Globus pallidus (tissue), 1 donor: Measurements from ENCODE around the gene LPIN1.
A peak's percentile ranks its signal among the peaks of the same experiment; 100 is the strongest.

Source experiments
- DNase-seq: peaks from one replicate; pipeline ENCODE4 v3.0.0-alpha.2; 2015; ENCODE audit warnings: low spot score

LPIN1 gene, protein sequence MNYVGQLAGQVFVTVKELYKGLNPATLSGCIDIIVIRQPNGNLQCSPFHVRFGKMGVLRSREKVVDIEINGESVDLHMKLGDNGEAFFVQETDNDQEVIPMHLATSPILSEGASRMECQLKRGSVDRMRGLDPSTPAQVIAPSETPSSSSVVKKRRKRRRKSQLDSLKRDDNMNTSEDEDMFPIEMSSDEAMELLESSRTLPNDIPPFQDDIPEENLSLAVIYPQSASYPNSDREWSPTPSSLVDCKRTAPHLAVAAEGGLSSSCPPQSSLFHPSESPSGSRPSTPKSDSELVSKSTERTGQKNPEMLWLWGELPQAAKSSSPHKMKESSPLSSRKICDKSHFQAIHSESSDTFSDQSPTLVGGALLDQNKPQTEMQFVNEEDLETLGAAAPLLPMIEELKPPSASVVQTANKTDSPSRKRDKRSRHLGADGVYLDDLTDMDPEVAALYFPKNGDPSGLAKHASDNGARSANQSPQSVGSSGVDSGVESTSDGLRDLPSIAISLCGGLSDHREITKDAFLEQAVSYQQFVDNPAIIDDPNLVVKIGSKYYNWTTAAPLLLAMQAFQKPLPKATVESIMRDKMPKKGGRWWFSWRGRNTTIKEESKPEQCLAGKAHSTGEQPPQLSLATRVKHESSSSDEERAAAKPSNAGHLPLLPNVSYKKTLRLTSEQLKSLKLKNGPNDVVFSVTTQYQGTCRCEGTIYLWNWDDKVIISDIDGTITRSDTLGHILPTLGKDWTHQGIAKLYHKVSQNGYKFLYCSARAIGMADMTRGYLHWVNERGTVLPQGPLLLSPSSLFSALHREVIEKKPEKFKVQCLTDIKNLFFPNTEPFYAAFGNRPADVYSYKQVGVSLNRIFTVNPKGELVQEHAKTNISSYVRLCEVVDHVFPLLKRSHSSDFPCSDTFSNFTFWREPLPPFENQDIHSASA

DNA sequence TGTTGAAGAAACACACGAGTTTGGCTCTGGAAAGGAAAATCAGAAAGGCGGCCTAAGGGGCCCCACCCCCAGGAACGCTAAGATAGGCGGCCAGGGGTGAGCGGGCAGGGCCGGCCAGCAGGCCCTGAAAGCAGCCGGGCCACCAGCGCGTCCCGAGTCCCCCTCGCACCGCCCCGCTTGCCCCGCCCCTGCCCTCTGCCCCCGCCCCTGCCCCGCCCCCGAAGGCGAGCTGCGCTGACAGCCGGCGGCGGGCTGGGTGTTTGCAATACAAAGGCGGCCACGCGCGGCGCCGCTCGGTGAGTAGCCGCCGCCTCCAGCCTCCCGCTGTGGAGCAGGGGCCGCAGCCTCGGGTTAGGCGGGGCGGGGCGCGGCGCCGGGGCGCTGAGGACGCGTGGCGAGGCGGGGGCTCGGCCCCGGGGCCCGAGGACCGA is at the start of gene LPIN1:
Gene LPIN1 (plus strand): TSS at position 257 of the 431 bp plus-strand sequence. CDS start 18,910 bp downstream, outside the sequence.
- DNase-seq = peak; percentile 89

DNA sequence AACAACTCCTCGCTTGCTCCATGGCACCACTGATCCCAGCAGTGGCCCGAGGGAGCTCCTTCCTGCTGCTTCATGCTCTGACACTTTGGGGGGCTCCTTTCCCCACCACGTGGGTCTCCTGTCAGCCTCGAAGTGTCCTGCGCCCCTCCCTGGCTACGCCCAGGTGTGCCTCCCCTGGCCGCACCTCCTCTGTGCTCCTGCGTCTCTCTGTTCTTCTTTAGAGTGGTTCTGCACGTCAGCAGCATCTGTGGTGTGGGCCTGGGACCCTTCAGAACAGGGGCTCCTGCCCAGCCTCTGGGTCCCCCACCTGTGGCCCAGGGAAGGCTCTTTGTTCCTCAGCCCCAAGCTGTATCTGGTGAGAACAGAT is 49.7 kb upstream of the LPIN1 start:
- no peak for DNase-seq

DNA sequence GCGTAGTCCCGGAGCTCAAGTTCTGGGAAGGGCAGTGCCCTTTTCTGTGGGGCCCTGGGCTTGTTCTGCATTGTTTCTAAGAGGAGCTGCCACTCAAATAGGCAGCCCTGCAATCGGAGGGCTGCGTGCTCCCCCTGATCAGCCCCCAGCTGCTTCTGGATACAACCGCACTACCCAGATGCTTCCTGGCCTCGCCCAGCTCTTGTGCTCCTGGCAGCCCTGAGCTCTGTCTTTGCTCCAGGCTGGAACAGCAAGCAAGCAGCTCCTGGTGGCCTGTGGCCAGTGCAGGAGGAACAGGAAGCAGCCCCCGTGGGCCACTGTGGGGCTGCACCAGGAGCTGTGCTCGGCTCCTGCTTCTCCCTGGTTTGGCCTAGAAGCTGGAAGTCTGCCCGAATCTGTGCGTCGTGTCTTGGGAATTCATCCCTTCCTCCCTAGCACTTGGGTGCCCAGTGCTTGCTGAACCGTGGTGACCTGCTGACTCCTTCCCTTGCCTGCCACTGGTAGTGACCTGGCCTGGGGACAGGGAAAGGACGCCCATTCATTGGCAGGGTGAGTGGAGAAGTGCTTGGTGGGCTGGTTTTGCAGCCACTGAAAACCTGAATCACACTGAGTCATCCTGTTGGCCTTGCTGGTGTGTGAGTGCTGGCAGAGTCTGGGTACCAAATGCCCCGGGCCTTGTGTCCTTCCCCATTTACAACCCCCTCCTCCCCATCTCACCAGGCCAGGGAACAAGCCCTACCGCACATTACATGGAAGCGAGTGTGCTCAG is 49.1 kb upstream of the LPIN1 start:
- DNase-seq = no peak

DNA sequence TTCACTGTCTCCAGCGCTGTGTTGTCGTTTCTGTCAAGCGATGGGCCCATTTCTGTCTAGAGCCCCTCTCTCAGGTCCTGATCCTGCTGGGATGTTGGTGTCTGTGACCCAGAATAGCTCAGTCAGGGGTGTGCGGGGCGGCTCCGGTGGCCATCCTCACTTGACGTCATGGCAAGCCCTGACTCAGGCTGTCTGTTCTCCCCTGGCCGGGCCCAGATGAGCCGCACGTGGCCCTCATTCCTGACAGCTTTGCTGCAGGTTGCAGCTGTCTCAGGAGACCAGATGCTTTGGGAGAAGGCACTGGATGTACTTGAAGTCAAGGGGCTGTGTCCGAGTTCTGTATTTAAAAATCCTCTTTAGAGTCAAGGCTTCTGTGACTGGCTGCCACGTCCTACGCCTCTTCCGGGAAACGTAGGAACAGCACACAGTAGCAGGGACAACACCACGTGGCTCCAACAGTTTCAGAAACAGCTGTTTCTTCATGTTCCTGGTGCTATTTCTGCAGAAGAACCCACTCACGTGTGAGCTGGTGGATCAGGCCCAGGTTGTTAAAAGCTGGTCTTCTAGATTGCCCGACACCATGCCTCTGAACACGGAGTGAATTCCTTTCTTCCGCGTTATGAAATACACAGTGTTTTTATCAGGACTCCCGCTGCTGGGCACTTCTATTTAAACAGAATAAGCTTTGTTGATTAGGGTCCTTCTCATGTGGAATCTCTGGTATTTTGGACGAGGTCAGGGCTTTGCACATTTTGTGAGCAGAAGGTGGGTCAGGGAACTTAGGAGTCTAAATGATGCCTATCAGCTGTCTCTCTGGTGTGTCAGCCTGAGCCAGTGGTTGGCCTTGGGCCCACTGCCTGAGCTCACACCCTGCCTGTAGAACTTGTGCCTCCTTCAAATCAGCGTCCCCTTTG is 48.2 kb upstream of the LPIN1 start:
- no peak for DNase-seq

DNA sequence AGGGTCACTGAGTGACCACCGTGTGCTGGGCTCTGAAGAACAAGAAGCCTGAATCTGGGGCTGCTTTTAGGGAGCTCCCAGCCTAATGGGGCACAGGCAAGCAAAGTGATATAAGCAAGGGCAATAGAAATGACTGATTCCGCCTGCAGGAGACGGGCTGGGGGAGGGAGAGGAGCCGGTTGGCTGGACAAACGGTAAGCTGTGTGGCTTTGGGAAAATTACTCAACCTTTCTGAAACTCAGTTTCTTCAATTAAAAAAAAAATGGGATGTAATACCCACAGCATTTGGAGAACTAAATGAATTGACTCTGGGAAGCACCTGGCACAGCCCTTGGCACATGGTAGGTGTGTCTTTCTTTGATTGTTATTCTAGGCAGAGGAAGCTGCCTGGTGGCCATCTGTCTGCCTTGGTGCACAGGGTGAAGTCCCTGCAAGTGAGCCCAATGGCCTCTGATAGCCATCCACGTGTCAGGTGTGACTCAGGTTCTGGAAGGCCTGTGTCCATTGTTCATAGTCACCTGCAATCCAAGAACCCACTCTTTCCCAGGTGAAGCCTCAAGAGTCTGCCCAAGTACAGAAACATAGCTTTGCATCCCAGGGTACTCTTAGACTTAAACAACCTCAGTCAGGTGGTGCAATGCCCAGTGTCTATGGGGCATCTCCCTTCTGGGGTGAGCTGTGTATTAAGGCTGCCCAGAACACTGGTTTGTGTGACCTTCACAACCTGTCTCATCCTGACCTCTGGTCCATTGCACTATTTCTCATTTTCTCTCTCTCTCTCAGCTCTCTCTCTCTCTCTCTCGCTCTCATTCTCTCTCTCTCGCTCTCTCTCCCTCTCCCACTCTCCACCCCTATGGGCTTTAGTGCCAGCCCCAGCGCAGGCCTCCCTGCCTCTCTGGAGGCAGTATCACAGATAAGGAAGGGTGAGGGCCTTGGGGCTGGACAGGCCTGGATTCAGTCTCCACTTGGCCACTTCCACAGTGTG is 46.5 kb upstream of the LPIN1 start:
- DNase-seq = no peak

DNA sequence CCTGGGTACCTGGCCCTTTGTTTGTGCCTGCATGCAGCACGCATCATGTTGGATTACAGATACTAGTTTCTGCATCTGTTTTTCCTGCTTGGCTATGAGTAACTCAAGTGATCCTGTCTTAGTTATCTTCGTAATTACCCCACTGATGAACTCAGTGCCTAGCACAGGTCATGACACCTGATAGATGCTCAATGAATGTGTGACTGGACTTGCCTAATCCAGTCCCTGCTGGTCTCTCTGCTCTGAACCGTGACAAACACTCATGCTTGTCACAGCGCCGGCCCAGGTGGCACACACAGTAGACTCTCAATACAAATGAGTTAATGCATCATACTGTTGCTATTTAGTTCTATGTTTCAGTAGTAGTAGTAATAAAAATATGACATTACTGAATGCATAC is 45.2 kb upstream of the LPIN1 start:
- DNase-seq = no peak

DNA sequence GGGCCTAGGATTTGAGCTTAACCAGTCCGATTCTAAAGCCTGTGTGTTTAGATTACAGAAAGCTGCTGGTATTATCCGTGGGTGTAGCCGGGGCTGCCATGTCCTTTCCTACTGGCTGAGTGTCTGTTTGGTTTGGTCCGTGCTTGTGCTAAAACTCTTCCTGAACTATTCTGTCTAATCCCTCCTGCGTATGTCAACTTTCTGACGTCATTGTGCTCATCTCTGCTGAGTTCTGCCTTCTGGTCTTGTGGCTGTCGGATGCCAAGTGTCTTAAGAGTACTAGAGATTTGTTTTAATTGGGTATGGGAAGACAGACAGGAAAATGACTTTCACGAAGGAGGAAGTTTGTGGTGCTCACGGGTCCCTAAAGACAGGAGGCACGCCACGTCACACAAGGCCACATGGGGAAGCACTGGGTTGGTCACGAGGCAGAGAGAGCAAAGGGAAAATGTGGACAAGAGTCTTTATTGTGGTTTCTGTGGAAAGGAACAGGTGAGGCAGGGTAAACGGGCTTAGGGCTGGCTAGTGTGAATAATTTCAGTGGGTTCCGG is 44.6 kb upstream of the LPIN1 start:
- no peak for DNase-seq

DNA sequence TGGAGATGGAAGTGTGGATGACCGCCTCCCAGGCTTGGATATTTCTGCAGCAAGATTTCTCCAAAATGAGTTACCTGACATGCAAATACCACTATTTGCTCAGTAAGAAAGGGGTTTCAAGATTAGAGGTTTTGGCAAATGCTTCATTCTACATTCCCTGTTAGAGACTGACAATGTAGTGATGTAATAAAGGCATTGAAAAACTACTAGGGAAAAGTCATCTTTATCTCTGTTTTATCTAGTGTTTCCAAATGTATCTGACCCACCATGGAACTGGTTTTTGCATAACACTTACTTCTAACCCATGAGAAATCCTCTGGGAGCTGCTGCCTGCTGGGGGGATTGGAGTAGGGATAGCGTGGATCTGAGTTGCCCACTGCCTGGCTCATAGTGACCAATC is 43.5 kb upstream of the LPIN1 start:
- DNase-seq = no peak

DNA sequence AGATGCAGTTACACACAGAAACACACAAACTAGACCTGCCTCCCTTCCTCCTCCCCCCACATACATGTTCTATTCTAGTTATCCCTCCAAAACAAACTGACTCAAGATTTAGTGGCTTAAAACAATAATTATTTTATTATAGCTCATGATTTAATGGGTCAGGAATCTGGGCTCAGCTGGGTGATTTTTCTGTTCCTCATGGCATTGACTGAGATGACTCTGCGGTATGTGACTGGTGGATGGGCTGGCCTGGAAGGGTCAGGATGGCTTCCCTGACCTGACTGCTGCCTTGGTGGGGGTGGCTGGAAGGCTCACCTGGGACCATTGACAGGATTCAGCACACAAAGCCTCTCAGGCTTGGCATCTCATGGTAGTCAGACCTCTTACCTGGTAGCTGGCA is 42.7 kb upstream of the LPIN1 start:
- no peak for DNase-seq

DNA sequence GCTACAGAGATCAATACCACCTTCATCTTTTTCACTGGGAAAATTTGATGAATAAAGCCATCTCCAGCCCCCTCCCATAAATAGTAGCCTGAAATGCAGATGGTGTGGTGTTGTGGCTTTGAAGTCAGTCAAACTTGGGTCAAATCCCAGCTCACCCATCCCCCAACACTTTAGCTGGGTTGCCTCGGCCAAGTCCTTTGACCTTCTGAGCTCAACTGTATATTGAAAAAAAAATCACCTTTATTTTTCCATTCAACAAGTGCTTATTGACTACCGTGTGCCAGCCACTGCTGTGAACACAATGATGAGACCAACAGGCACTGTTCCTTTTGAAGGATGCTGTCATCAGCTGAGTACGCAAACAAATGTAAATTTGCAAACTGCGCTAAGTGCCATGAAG is 41.4 kb upstream of the LPIN1 start:
- no peak for DNase-seq

DNA sequence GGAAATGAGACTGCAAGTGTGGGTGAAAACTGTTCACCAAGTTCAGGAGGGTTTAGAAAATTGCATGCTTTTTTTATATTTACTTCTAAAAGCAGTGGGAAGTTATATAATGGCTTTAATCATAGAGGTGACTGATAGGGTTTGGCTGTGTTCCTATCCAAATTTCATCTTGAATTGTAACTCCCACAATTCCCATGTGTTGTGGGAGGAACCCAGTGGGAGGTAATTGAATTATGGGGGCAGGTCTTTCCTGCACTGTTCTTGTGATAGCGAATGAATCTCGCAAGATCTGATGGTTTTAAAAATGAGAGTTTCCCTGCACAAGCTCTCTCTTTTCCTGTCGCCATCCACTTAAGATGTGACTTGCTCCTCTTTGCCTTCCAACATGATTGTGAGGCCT is 40.7 kb upstream of the LPIN1 start:
- DNase-seq = no peak

DNA sequence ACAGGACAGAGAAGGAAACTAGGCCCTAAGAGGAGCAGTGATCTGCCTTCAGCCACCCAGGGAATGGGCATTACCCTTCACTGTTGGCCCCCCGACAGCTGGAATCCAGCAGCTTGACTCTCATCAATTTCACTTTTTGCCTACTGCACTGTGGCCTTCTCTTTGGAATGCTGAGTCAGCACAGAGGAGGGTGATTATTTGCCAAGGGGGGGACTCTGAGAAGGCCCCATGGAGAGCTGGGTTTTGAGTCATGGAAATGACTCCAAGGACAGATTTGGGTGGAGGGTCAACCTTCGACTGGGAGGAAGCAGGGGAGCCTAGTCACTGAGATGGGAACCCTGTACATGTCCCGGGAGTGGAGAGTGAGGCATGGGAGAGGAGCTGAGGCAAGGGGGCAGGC is 38.3 kb upstream of the LPIN1 start:
- no peak for DNase-seq

DNA sequence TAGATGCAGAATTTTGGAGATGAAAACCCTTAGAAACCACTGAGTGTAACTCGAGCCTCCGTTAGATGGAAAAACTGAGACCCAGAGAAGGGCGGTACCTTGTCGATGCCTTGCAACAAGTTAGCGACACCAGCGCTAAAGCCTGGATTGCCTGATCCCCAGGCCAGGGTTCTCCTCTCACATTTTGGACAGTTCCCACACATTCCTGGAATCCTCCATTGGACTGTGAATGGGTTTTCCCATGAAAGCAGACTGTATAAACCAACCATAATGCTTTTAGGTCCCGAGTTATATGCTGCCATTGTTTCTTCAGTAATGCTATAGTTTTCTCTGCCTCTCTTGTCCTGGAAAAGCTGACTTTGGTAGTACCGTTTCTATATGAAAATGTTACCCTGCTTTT is 37.1 kb upstream of the LPIN1 start:
- no peak for DNase-seq

DNA sequence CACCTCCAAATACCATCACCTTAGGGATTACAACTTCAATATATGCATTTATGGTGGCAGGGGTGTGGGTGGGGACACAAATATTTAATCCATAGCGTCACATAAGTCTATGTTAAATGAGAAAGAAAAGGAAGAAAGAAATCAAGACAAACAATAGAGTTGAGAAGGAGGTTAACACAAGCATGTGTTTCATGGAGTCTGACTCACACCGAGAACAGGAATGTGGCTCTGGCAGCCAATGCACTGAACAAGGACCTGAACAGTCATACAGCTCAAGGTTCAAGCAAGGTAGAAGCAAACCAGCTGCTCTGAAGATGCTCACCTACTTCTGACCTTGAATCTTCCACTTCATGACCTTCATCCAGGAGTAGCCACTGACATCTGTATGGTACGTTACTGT is 36.2 kb upstream of the LPIN1 start:
- DNase-seq = no peak

DNA sequence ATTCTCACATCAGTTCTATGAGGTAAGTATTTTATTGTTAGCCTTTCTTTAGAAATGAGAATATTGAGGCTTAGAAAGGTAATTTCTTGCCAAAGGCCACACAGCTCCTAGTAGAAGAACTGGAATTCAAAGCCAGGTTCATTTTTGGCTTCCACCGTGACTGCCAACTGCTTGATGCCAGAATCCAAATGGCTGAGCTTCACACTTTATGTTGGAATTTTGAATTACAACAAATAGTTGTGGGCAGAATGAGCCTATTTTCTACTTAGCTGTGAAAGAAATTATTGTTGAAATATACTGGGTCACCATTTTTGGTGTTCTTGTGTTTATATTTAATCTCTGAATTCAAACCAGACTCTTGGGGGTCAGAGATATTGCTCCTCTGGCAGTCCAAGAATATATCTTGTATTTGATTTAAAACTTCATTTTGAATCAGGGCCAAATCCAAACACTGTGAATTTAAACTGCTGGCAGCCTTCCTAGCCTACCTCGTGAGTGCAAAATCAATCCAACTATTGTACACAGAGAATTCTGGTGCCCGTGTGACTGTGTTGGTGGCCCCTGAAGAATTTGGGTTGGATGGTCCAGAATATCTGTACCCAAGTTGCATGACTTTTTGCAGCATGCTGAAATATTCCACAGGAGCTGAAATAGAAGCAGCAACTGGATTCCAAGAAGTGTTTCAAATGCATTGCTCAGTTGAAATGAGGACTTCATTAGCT is 35.6 kb upstream of the LPIN1 start:
- peak; percentile 53 for DNase-seq

DNA sequence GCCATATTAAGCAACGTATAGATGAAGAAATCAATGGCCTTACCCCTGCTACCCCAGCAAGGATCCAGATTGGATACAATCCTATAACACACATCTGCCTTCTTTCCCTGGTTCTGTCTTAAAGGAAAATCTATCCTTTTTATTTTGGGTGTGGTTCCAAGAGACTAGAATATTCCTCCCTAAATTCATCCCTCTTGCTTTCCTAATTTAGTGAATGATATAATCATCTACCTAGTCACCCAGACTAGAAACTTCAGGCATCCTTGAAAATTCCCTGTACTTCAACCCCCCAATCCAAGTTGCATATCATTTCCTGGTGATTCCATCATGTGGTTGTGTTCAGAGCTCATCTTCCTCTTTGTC is 35.1 kb upstream of the LPIN1 start:
- DNase-seq = no peak

DNA sequence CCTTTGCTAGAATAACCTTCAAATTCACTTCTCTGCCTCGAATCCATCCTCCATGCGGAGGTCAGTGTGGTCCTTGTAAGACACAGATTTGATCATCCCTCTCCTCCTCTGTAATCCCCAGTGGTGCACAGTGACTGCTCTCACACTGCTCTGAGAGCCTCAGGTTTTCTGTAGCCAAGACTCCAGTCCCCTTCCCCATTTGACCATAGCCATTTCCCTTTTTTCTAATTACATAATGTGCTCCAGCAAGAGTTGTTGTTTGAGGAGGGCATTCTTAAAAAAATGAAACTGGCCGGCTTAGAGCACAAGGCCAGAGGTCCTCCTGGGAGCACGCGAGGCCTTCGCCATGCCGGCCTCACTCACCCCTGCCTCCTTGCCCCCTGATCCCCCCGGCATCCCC is 34.7 kb upstream of the LPIN1 start:
- DNase-seq = no peak

DNA sequence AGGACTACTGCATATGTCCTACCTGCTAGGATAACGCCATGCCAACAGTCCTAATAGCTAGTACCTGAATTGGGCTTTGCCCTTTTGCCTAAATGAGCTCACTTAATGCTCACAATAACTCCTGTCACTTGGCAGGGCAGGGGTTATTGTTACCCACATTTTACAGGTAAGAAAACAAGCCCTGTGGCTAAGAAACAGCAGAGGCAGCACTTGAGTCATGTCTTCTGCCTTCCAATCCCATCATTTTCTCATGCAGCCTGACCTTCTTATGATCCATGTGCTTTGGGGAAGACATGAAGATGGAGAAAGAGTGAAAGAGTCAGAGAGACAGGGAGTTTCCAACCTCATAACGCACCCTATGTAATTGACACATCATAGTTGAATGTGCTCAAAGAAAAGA is 33.6 kb upstream of the LPIN1 start:
- no peak for DNase-seq

DNA sequence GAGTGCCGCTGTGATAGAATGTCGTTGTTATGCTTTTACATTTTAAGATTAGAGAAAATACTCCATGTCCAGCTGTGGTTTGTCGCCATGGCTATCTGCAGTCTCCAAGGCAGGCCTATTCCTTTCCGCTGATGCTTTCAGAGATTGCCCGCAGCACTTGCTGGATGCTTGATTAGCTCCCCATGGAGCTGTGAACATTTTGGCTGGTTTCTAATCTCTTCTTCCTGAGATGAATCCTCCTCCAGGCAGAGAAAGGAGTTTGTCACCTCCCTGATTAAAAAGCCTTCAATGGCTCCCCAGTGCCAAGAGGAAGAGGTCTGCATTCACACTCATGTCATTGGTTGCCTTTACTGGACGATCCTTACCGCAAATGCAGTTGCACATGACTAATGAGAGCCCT is 32.6 kb upstream of the LPIN1 start:
- DNase-seq = no peak
